Right forelimb (tissue), 1 donor: ENCODE results near the gene NAP1L1.

Source experiments
- DNase-seq: peaks from one replicate; pipeline ENCODE4 v3.0.0-alpha.2; 2018

The NAP1L1 gene, protein sequence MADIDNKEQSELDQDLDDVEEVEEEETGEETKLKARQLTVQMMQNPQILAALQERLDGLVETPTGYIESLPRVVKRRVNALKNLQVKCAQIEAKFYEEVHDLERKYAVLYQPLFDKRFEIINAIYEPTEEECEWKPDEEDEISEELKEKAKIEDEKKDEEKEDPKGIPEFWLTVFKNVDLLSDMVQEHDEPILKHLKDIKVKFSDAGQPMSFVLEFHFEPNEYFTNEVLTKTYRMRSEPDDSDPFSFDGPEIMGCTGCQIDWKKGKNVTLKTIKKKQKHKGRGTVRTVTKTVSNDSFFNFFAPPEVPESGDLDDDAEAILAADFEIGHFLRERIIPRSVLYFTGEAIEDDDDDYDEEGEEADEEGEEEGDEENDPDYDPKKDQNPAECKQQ

GRCh38 chr12:76083904-76084862, at the start of gene NAP1L1:
TSS of gene NAP1L1 (minus strand) at chr12:76084685. CDS start at chr12:76074219, 10,466 bp downstream.
- DNase-seq = peak; percentile 98

DNA sequence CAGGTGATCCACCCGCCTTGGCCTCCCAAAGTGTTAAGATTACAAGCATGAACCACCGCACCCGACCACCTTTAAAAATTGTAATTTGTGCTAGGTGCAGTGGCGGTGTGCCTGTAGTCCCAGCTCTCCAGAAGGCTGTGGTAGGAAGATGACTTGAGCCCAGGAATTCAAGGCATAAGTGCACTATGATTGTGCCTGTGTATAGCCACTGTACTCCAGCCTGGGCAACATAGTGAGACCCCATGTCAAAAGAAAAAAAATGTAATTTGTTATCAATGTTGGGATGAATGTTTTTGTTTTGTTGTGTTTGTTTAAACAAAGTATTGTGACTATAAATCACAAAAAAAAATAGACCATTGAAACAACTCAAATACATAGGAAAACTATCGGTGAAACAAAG, 43.1 kb upstream of the NAP1L1 start:
- DNase-seq = no peak

GRCh38 chr12:76124456-76124855, 40.0 kb upstream of the NAP1L1 start:
- DNase-seq = no peak

- no peak for DNase-seq
Measured at GRCh38 chr12:76123259-76124212, 39.1 kb upstream of the NAP1L1 start.

- no peak for DNase-seq
Measured at GRCh38 chr12:76119887-76120286, 35.4 kb upstream of the NAP1L1 start.

- no peak for DNase-seq
Measured at GRCh38 chr12:76117751-76118150, 33.3 kb upstream of the NAP1L1 start.

DNA sequence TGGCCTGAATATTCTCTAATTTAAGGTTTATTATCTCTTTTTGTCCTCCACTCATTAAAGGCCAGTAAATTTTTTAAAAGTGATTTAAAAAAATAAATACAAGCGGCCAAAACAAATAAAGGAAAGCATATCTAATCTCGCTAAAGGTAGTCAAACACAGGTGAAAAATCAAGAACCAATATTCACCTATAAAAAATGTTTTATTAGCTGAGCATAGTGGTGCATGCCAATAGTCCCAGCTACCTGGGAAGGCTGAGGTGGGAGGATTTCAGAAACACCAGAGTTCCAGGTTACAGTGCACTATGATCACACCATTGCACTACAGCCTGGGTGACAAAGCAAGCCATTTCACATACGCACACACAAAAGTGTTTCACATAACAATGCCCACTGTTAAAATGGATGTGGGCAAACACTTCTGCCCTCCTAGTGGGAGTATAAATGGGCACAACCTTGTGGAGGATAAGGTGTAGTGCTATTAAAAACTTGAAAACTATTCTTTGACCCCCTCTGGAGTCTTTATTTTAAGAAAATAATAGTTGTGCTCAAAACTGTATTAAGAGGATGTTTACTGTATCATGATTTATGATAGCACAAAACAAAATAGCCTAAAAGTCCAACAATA, 32.7 kb upstream of the NAP1L1 start:
- DNase-seq = no peak

GRCh38 chr12:76113800-76114757, 29.6 kb upstream of the NAP1L1 start:
- no peak for DNase-seq

- no peak for DNase-seq
Measured at GRCh38 chr12:76111209-76111749, 26.8 kb upstream of the NAP1L1 start.

GRCh38 chr12:76109879-76110278, 25.4 kb upstream of the NAP1L1 start:
- no peak for DNase-seq

GRCh38 chr12:76108356-76108755, 23.9 kb upstream of the NAP1L1 start:
- DNase-seq = no peak

GRCh38 chr12:76106631-76107030, 22.1 kb upstream of the NAP1L1 start:
- DNase-seq = no peak

GRCh38 chr12:76103958-76104357, 19.5 kb upstream of the NAP1L1 start:
- no peak for DNase-seq

GRCh38 chr12:76101739-76102385, 17.4 kb upstream of the NAP1L1 start:
- no peak for DNase-seq

- DNase-seq = no peak
Measured at GRCh38 chr12:76096079-76096646, 11.7 kb upstream of the NAP1L1 start.

DNA sequence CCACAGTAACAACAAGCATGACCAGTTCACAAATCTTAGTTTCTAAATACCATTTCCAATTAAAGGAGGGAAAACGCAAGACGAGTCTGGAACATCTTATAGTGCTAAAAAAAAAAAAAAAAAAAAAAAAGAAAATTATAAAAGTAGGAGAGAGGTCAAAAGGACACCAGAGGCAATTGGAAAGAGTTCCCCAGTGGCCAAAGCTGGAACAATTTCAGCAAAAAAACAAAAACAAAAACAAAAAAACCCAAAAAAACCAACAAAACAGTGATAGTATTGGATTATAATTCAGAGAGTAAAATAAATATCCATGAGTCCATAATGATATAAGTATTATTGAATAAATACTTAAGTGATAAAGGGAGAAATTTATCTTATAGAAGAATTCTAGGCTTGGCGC, 10.3 kb upstream of the NAP1L1 start:
- DNase-seq = no peak

GRCh38 chr12:76091246-76091754, 6.8 kb upstream of the NAP1L1 start:
- DNase-seq = no peak

DNA sequence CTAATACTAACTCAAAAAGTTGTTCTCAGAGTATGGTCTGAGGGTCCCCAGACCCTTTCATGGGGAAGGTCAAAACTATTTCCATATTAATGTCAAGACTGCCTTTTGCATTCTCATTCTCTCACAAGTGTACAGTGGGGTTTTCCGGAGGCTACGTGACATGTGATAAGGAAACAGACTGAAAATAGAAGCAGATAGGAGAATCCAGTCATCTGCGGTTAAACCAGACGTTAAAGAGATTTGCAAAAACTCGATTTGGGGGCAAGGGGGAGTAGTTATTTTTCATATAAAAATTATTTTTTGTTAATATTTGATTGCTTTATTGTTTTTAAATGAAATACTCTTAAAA, 1.0 kb upstream of the NAP1L1 start:
- no peak for DNase-seq

DNA sequence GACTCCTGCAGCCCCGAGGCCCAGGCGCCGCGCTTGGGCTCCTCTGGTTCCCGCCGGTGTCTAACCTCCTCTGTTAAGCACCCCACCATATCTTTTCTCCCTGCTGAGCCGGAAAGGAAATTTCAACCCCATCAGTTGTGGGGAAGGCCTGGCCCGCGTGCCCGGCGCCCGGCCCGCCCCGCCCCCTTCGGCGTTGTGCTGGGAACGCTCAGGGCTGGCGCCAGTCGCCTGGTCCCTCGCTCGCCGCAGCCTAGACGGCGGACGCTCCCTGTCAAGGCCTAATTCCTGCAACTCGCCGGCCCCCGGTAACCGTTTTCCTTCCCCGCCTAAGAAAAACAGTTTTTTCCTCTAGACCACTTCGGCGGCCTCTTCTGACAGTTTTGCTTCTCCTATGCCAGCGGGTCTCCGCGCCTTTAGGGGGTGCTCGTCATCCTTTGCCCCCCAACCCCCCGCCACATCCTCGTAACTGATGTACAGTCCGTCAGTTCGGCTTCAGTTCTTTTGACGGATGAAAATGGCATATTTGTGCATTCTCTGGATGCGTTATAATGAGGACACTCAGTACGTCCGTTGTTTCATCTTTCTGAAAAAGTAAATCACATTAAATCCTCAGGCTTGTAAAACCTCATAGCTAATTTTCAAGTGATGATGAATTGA, 506 bp upstream of the NAP1L1 start:
- no peak for DNase-seq
